GM12878 (cell line): Measurements from ENCODE around the gene TEAD4. TPM values are rescaled to one million over a fixed set of nuclear protein-coding genes. Genes with fewer than 3 reads are reported as not detected.

ENCODE experiments used
- ATAC-seq: fragments of 200-7000 bp; cut with Tn5 transposase; 3 replicates; pipeline ENCODE4 v1.9.1; 2020; ENCODE audit warnings: mild to moderate bottlenecking, moderate library complexity
- BruUV-seq: library from RNA; stranded (reverse); fragments of 400-500 nt; replicated peaks from 2 replicates; lab custom pipeline; 2021; lab: Mats Ljungman, UMichigan
- CTCF ChIA-PET: fragments of 300-600 bp; sonication (Branson Sonifier 250); formaldehyde crosslinking; extraction: SDS; loops from one replicate; lab custom pipeline; 2021; ENCODE audit warnings: inconsistent platforms; lab: Yijun Ruan, JAX
- POLR2A ChIA-PET: fragments of 350-600 bp; formaldehyde crosslinking; extraction: SDS; loops from one replicate; lab custom pipeline; 2021; ENCODE audit warnings: inconsistent platforms; lab: Charles Lee
- RAD21 ChIA-PET: fragments of 300-600 bp; sonication (Branson Sonifier 250); formaldehyde crosslinking; loops from one replicate; lab custom pipeline; 2023; ENCODE audit warnings: antibody characterized with exemption; ENCODE audit not compliant: unreplicated experiment; lab: Charles Lee
- SMC1A ChIA-PET: fragments of 300-600 bp; sonication (Branson Sonifier 250); formaldehyde crosslinking; loops from one replicate; lab custom pipeline; 2023; ENCODE audit not compliant: unreplicated experiment, uncharacterized antibody; lab: Charles Lee
- DNase-seq: peaks from one replicate; pipeline ENCODE4 v3.0.0-alpha.2; 2011; ENCODE audit warnings: low read depth, low spot score
- FAIRE-seq: peaks from 3 replicates; lab custom pipeline; 2011; peaks lifted over from hg19 to GRCh38; lab: Jason Lieb, UNC
- H2AFZ ChIP-seq: 2 replicates; pipeline ENCODE4 v1.6.0; 2011; ENCODE audit warnings: low read depth, low read length, control low read depth; ENCODE audit not compliant: control insufficient read depth
- H3K27ac ChIP-seq: 2 replicates; pipeline ENCODE4 v1.5.1; 2011; ENCODE audit warnings: control low read depth; ENCODE audit not compliant: control insufficient read depth, insufficient read depth
- H3K27me3 ChIP-seq, 2 experiments: replicated peaks in 1 of 2; 2 replicates each; pipeline versions ENCODE4 v1.6.0 to v1.6.1; 2011; ENCODE audit warnings: low read length in 1 of 2; ENCODE audit not compliant: control insufficient read depth in 2 of 2, insufficient read depth in 2 of 2
- H3K36me3 ChIP-seq, 2 experiments: 2 replicates each; pipeline ENCODE4 v1.5.1; 2011; ENCODE audit warnings: low read length in 1 of 2; ENCODE audit not compliant: control insufficient read depth in 2 of 2, insufficient read depth in 2 of 2
- H3K4me1 ChIP-seq: 2 replicates; pipeline ENCODE4 v1.6.1; 2011; ENCODE audit warnings: mild to moderate bottlenecking, low read length, moderate library complexity, mixed read lengths; ENCODE audit not compliant: control insufficient read depth, insufficient read depth
- H3K4me2 ChIP-seq: 2 replicates; pipeline ENCODE4 v1.6.0; 2011; ENCODE audit warnings: control low read depth; ENCODE audit not compliant: control insufficient read depth, insufficient read depth
- H3K4me3 ChIP-seq: fragments of 200-600 bp; sonication (generic); 2 replicates; pipeline ENCODE4 v1.5.1; 2016
- H3K79me2 ChIP-seq: 2 replicates; pipeline ENCODE4 v1.6.0; 2011; ENCODE audit warnings: low read length; ENCODE audit not compliant: control insufficient read depth, insufficient read depth
- H3K9ac ChIP-seq: 2 replicates; pipeline ENCODE4 v1.8.0; 2011; ENCODE audit warnings: low read length, control low read depth, mixed read lengths; ENCODE audit not compliant: control insufficient read depth, insufficient read depth
- H3K9me3 ChIP-seq: replicated peaks from 3 replicates; pipeline ENCODE4 v1.5.1; 2011; ENCODE audit warnings: mild to moderate bottlenecking, low read length; ENCODE audit not compliant: control insufficient read depth, insufficient read depth
- H4K20me1 ChIP-seq: 2 replicates; pipeline ENCODE4 v1.6.0; 2011; ENCODE audit not compliant: control insufficient read depth, insufficient read depth
- DPF2 ChIP-seq: fragments of 450-650 bp; IDR thresholded peaks from 2 replicates; pipeline ENCODE4 v1.6.1; 2017; ENCODE audit warnings: mild to moderate bottlenecking
- ESRRA ChIP-seq: IDR thresholded peaks from 2 replicates; pipeline ENCODE4 v1.6.1; 2012; ENCODE audit warnings: mild to moderate bottlenecking, low read length, improper control_type of control experiment
- FOXM1 ChIP-seq: IDR thresholded peaks from 2 replicates; pipeline ENCODE4 v1.6.1; 2012; ENCODE audit warnings: low read depth, mild to moderate bottlenecking, inconsistent platforms, low read length, moderate library complexity
- MEF2B ChIP-seq: fragments of 450-650 bp; IDR thresholded peaks from 2 replicates; pipeline ENCODE4 v1.6.1; 2018; ENCODE audit warnings: mild to moderate bottlenecking, moderate library complexity; ENCODE audit not compliant: partially characterized antibody, poor library complexity, severe bottlenecking
- NFYB ChIP-seq: IDR thresholded peaks from 2 replicates; pipeline ENCODE4 v1.6.1; 2011; ENCODE audit warnings: low read depth, mild to moderate bottlenecking, low read length, improper control_type of control experiment, moderate library complexity; ENCODE audit not compliant: insufficient read depth
- RAD21 ChIP-seq: IDR thresholded peaks from 2 replicates; pipeline ENCODE4 v1.6.1; 2011; ENCODE audit warnings: mild to moderate bottlenecking, low read depth, low read length, moderate library complexity; ENCODE audit not compliant: insufficient read depth
- RELA ChIP-seq: fragments of 450-650 bp; IDR thresholded peaks from 2 replicates; pipeline ENCODE4 v1.8.0; 2014; ENCODE audit warnings: borderline replicate concordance; ENCODE audit not compliant: partially characterized antibody
- SMARCA5 ChIP-seq: fragments of 450-650 bp; IDR thresholded peaks from 2 replicates; pipeline ENCODE4 v1.6.1; 2017; ENCODE audit warnings: mild to moderate bottlenecking
- SPI1 ChIP-seq: IDR thresholded peaks from 2 replicates; pipeline ENCODE4 v1.6.1; 2011; ENCODE audit warnings: low read depth, mild to moderate bottlenecking, low read length, moderate library complexity, borderline replicate concordance; ENCODE audit not compliant: insufficient read depth
- STAT1 ChIP-seq: fragments of 450-650 bp; conservative IDR thresholded peaks from 2 replicates; pipeline ENCODE4 v1.6.1; 2014; ENCODE audit warnings: antibody characterized with exemption, mild to moderate bottlenecking
- SUPT20H ChIP-seq: IDR thresholded peaks from 2 replicates; pipeline ENCODE4 v1.6.1; 2011; ENCODE audit warnings: low read depth, mild to moderate bottlenecking, low read length, moderate library complexity, borderline replicate concordance; ENCODE audit not compliant: control insufficient read depth
- TCF12 ChIP-seq: IDR thresholded peaks from 2 replicates; pipeline ENCODE4 v1.6.1; 2011; ENCODE audit warnings: low read depth, mild to moderate bottlenecking, low read length
- WGBS: methylation state at CpG from one replicate; pipeline ENCODE4 v1.1.6; 2016; ENCODE audit warnings: low lambda C conversion rate; ENCODE audit not compliant: insufficient replicate concordance, insufficient coverage; ENCODE audit errors: missing lambda C conversion rate; 5-methylcytosine and 5-hydroxymethylcytosine counted together
- in situ Hi-C: fragments of 300-500 bp; cut with MboI; formaldehyde crosslinking; loops from 9 replicates; pipeline ENCODE4 v1.14.3; 2018; ENCODE audit warnings: mixed read lengths
- intact Hi-C: fragments of 100-400 bp; cut with micrococcal nuclease; formaldehyde crosslinking; loops from one replicate; pipeline ENCODE4 v1.14.2; 2022; ENCODE audit not compliant: unreplicated experiment
- polyA plus RNA-seq, 11 experiments: library from polyadenylated mRNA; depleted of rRNA in 4 of 11; unstranded in 6 of 11; stranded (reverse) in 5 of 11; fragments of >200 nt; fragmentation: Nextera tagmentation in 4 of 11; fragmentation: Illumina TruSeq in 1 of 11; extraction: Ambion mirVana in 4 of 11; extraction: Trizol in 1 of 11; gene quantifications; 1 replicate in 1 of 11; 2 replicates in 10 of 11; pipeline versions ENCODE4 v1.2.1 to v1.2.3, GENCODE V29; 2011 to 2016; ENCODE audit warnings: inconsistent platforms in 2 of 11, missing spikeins in 2 of 11, low read depth in 1 of 11
- total RNA-seq, 4 experiments: library from RNA; depleted of rRNA in 3 of 4; stranded (reverse); fragments of >200 nt in 3 of 4; fragmentation: Illumina TruSeq in 1 of 4; extraction: Trizol in 1 of 4; gene quantifications; 2 replicates each; pipeline versions ENCODE4 v1.2.1 to v1.2.3, GENCODE V29; 2013 to 2021
- TF ChIP-seq, protein P1 (sequence below): IDR thresholded peaks from 2 replicates; pipeline ENCODE4 v1.6.1; 2012; ENCODE audit warnings: low read length, inconsistent platforms
- TF ChIP-seq, protein P2 (sequence below): IDR thresholded peaks from 2 replicates; pipeline ENCODE4 v1.6.1; 2012; ENCODE audit warnings: low read depth, low read length, improper control_type of control experiment
- TF ChIP-seq, protein P3 (sequence below): IDR thresholded peaks from 2 replicates; pipeline ENCODE4 v1.6.1; 2011; ENCODE audit warnings: mild to moderate bottlenecking, low read depth, low read length, moderate library complexity; ENCODE audit not compliant: insufficient replicate concordance
- TF ChIP-seq, protein P4 (sequence below): fragments of 450-650 bp; IDR thresholded peaks from 2 replicates; pipeline ENCODE4 v1.6.1; 2016; ENCODE audit warnings: mild to moderate bottlenecking
- TF ChIP-seq, protein P5 (sequence below): fragments of 450-650 bp; IDR thresholded peaks from 2 replicates; pipeline ENCODE4 v1.6.1; 2014; ENCODE audit warnings: mild to moderate bottlenecking

TEAD4 gene
- total and polyA plus RNA-seq, 10 of the 15 experiments (the other 5 are each of a cell fraction or from before 2014, with no cell fraction given): 0.04 to 0.68 (median 0.31) TPM; not detected in 4

DNA sequence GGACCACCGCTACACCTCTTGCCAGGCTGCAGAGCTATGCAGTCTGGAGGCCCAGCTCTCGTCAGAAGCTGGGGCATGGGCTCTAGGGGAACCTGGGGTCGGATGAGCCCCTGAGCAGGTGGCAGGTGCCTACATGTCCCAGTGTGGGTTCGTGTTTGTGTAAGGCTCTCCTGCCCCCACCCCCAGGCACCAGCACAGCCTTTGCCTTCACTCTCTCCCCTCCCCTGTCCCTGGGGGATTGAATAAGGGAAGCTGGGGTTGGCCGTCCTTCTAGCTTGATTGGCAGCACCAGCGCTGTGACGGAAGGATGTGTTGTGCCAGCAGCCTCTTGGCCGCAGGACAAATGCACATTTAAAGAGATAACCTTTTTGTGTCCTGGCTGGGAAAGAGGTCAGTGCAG is 83.2 kb downstream of the TEAD4 start:
- ATAC-seq: peak; percentile 58
- BruUV-seq: no TSS peak
- 2% methylated on average over 8 of the region's 8 CpGs for WGBS
- H3K9me3 ChIP-seq: no peaks in the 10 kb centered on the region
- H2AFZ ChIP-seq: no peak overlapping the region
- no peak overlapping the region for H3K4me2 ChIP-seq
- H3K27me3 ChIP-seq: 0 out of 4 replicates have a peak, but pooled peaks cover 0 to 2% of the 10 kb centered on the region in 2 experiments
- DNase-seq: no peak
- no peak for FAIRE-seq
- H3K79me2 ChIP-seq: no peaks in the 10 kb centered on the region
- H3K27ac ChIP-seq: no peak overlapping the region
- no peaks in the 10 kb centered on the region for H3K36me3 ChIP-seq
- H3K9ac ChIP-seq: no peak overlapping the region
- SMC1A ChIA-PET: interaction anchor here (1.6 kb wide), 1 partner anchor 157 kb away, joined by 4 read pairs; no protein-coding TSS in a partner anchor
- H4K20me1 ChIP-seq: no peaks in the 10 kb centered on the region
- RAD21 ChIA-PET: interaction anchor here (1.4 kb wide), 1 partner anchor 188 kb away, joined by 6 read pairs; no protein-coding TSS in a partner anchor
- H3K4me3 ChIP-seq: no peak overlapping the region
- in situ Hi-C loops: no loop called here
- intact Hi-C loops: no loop called here
- no peaks in the 10 kb centered on the region for H3K4me1 ChIP-seq
- CTCF ChIA-PET: interaction anchor here (0.8 to 1.6 kb wide), 6 partner anchors 12 to 313 kb away, joined by 3 to 4 read pairs (median 3); no protein-coding TSS in a partner anchor
- POLR2A ChIA-PET: no interaction called here
- TF ChIP-seq RELA: no peak
- TF ChIP-seq SPI1: no peak
- TF ChIP-seq, protein P1, sequence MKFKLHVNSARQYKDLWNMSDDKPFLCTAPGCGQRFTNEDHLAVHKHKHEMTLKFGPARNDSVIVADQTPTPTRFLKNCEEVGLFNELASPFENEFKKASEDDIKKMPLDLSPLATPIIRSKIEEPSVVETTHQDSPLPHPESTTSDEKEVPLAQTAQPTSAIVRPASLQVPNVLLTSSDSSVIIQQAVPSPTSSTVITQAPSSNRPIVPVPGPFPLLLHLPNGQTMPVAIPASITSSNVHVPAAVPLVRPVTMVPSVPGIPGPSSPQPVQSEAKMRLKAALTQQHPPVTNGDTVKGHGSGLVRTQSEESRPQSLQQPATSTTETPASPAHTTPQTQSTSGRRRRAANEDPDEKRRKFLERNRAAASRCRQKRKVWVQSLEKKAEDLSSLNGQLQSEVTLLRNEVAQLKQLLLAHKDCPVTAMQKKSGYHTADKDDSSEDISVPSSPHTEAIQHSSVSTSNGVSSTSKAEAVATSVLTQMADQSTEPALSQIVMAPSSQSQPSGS: no peak
- no peak for TF ChIP-seq DPF2
- TF ChIP-seq MEF2B: peak; percentile 82
- no peak for TF ChIP-seq NFYB
- no peak for TF ChIP-seq STAT1
- TF ChIP-seq, protein P2, sequence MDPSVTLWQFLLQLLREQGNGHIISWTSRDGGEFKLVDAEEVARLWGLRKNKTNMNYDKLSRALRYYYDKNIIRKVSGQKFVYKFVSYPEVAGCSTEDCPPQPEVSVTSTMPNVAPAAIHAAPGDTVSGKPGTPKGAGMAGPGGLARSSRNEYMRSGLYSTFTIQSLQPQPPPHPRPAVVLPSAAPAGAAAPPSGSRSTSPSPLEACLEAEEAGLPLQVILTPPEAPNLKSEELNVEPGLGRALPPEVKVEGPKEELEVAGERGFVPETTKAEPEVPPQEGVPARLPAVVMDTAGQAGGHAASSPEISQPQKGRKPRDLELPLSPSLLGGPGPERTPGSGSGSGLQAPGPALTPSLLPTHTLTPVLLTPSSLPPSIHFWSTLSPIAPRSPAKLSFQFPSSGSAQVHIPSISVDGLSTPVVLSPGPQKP: no peak
- TF ChIP-seq, protein P3, sequence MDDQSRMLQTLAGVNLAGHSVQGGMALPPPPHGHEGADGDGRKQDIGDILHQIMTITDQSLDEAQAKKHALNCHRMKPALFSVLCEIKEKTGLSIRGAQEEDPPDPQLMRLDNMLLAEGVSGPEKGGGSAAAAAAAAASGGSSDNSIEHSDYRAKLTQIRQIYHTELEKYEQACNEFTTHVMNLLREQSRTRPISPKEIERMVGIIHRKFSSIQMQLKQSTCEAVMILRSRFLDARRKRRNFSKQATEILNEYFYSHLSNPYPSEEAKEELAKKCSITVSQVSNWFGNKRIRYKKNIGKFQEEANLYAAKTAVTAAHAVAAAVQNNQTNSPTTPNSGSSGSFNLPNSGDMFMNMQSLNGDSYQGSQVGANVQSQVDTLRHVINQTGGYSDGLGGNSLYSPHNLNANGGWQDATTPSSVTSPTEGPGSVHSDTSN: peak; percentile 78
- no peak for TF ChIP-seq SMARCA5
- no peak for TF ChIP-seq RAD21
- TF ChIP-seq ESRRA: no peak
- TF ChIP-seq, protein P4, sequence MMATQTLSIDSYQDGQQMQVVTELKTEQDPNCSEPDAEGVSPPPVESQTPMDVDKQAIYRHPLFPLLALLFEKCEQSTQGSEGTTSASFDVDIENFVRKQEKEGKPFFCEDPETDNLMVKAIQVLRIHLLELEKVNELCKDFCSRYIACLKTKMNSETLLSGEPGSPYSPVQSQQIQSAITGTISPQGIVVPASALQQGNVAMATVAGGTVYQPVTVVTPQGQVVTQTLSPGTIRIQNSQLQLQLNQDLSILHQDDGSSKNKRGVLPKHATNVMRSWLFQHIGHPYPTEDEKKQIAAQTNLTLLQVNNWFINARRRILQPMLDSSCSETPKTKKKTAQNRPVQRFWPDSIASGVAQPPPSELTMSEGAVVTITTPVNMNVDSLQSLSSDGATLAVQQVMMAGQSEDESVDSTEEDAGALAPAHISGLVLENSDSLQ: peak; percentile 91
- TF ChIP-seq, protein P5, sequence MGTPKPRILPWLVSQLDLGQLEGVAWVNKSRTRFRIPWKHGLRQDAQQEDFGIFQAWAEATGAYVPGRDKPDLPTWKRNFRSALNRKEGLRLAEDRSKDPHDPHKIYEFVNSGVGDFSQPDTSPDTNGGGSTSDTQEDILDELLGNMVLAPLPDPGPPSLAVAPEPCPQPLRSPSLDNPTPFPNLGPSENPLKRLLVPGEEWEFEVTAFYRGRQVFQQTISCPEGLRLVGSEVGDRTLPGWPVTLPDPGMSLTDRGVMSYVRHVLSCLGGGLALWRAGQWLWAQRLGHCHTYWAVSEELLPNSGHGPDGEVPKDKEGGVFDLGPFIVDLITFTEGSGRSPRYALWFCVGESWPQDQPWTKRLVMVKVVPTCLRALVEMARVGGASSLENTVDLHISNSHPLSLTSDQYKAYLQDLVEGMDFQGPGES: no peak
- TF ChIP-seq SUPT20H: no peak
- no peak for TF ChIP-seq FOXM1
- no peak for TF ChIP-seq TCF12
